DMS153 treated with DMSO at 0.1 percent for 48 hours (cell line): ENCODE measurements around the gene APOOL.
"Not testable (repeated sequence)": the region's sequence is repeated elsewhere in the genome, so short reads cannot be mapped to it uniquely, and the experiment has no call there.

Source experiments
- DNase-seq: peaks from one replicate; lab custom pipeline; 2025; ENCODE audit not compliant: unreplicated experiment; lab: John Stamatoyannopoulos, UW

APOOL gene

GRCh38 chrX:85077247-85077646 is 73.6 kb downstream of the APOOL start:
- not testable (repeated sequence) for DNase-seq

GRCh38 chrX:85084770-85085393 is 81.2 kb downstream of the APOOL start:
- DNase-seq: peak; percentile 0

GRCh38 chrX:85089321-85089840 is 85.7 kb downstream of the APOOL start:
- DNase-seq: no peak

- no peak for DNase-seq
Measured at GRCh38 chrX:85107407-85107806, 103.7 kb downstream of the APOOL start.

GRCh38 chrX:85108165-85108564 is 104.5 kb downstream of the APOOL start:
- DNase-seq: no peak

- no peak for DNase-seq
Measured at GRCh38 chrX:85109235-85109634, 105.6 kb downstream of the APOOL start.

GRCh38 chrX:85111347-85111746 is 107.7 kb downstream of the APOOL start:
- peak; percentile 0 for DNase-seq

GRCh38 chrX:85112293-85112692 is 108.6 kb downstream of the APOOL start:
- no peak for DNase-seq

- DNase-seq: no peak
Measured at GRCh38 chrX:85113746-85114145, 110.1 kb downstream of the APOOL start.

- no peak for DNase-seq
Measured at GRCh38 chrX:85114171-85114570, 110.5 kb downstream of the APOOL start.

GRCh38 chrX:85114776-85115175 is 111.1 kb downstream of the APOOL start:
- DNase-seq: no peak

GRCh38 chrX:85115252-85115651 is 111.6 kb downstream of the APOOL start:
- DNase-seq: no peak

- DNase-seq: no peak
Measured at GRCh38 chrX:85136409-85136808, 132.7 kb downstream of the APOOL start.

- no peak for DNase-seq
Measured at GRCh38 chrX:85139422-85139821, 135.7 kb downstream of the APOOL start.

- no peak for DNase-seq
Measured at GRCh38 chrX:85140964-85141363, 137.3 kb downstream of the APOOL start.
